SK-N-SH treated with all-trans-retinoic acid at 6 μM for 48 hours (cell line): Measurements from ENCODE around the gene MLPH.

Source experiments
- ATAC-seq: fragments of 200-7000 bp; cut with Tn5 transposase; 3 replicates; pipeline ENCODE4 v1.9.1; 2020; ENCODE audit warnings: mild to moderate bottlenecking, moderate library complexity
- ARNTL ChIP-seq: fragments of 450-650 bp; formaldehyde crosslinking; IDR thresholded peaks from 2 replicates; pipeline ENCODE4 v1.5.0; 2020; ENCODE audit warnings: low read depth, mild to moderate bottlenecking, moderate library complexity, borderline replicate concordance
- BACH2 ChIP-seq: fragments of 250-450 bp; sonication (Bioruptor Pico); IDR thresholded peaks from 2 replicates; pipeline ENCODE4 v1.9.0; 2021; ENCODE audit warnings: mild to moderate bottlenecking, borderline replicate concordance
- CREB5 ChIP-seq: fragments of 250-450 bp; sonication (Bioruptor Pico); IDR thresholded peaks from 2 replicates; pipeline ENCODE4 v1.5.1; 2020; ENCODE audit warnings: low read depth, mild to moderate bottlenecking, moderate library complexity
- CSDC2 ChIP-seq: fragments of 250-450 bp; sonication (Bioruptor Pico); IDR thresholded peaks from 2 replicates; pipeline ENCODE4 v1.5.0; 2020; ENCODE audit warnings: mild to moderate bottlenecking, moderate library complexity
- CSRNP3 ChIP-seq: fragments of 250-450 bp; sonication (Bioruptor Pico); IDR thresholded peaks from 2 replicates; pipeline ENCODE4 v1.5.1; 2021; ENCODE audit warnings: mild to moderate bottlenecking, moderate library complexity
- ESRRG ChIP-seq: fragments of 250-450 bp; sonication (Bioruptor Pico); IDR thresholded peaks from 2 replicates; pipeline ENCODE4 v1.6.1; 2021; ENCODE audit warnings: mild to moderate bottlenecking
- GLIS3 ChIP-seq: fragments of 250-450 bp; sonication (Bioruptor Pico); IDR thresholded peaks from 2 replicates; pipeline ENCODE4 v1.5.0; 2020; ENCODE audit warnings: mild to moderate bottlenecking, moderate library complexity
- ISL1 ChIP-seq: fragments of 250-450 bp; sonication (Bioruptor Pico); IDR thresholded peaks from 2 replicates; pipeline ENCODE4 v2.1.2; 2022; ENCODE audit warnings: mild to moderate bottlenecking, moderate library complexity
- PATZ1 ChIP-seq: fragments of 250-450 bp; sonication (Bioruptor Pico); IDR thresholded peaks from 2 replicates; pipeline ENCODE4 v1.8.0; 2020; ENCODE audit warnings: mild to moderate bottlenecking, moderate library complexity, borderline replicate concordance
- POU6F1 ChIP-seq: fragments of 250-450 bp; sonication (Bioruptor Pico); IDR thresholded peaks from 2 replicates; pipeline ENCODE4 v1.8.0; 2021; ENCODE audit warnings: low read depth, mild to moderate bottlenecking, moderate library complexity, borderline replicate concordance
- PPARA ChIP-seq: fragments of 250-450 bp; sonication (Bioruptor Pico); IDR thresholded peaks from 2 replicates; pipeline ENCODE4 v1.5.0; 2020; ENCODE audit warnings: mild to moderate bottlenecking, borderline replicate concordance
- RARB ChIP-seq: fragments of 250-450 bp; sonication (Bioruptor Pico); IDR thresholded peaks from 2 replicates; pipeline ENCODE4 v1.8.0; 2021; ENCODE audit warnings: mild to moderate bottlenecking, moderate library complexity
- SNAI2 ChIP-seq: fragments of 250-450 bp; sonication (Bioruptor Pico); IDR thresholded peaks from 2 replicates; pipeline ENCODE4 v1.5.0; 2020; ENCODE audit warnings: mild to moderate bottlenecking, moderate library complexity
- TCF4 ChIP-seq: fragments of 250-450 bp; sonication (Bioruptor Pico); IDR thresholded peaks from 2 replicates; pipeline ENCODE4 v1.8.0; 2021; ENCODE audit warnings: mild to moderate bottlenecking, moderate library complexity, borderline replicate concordance
- TOX ChIP-seq: fragments of 250-450 bp; sonication (Bioruptor Pico); IDR thresholded peaks from 2 replicates; pipeline ENCODE4 v1.8.0; 2021; ENCODE audit warnings: mild to moderate bottlenecking, moderate library complexity, borderline replicate concordance
- TSHZ2 ChIP-seq: fragments of 250-450 bp; sonication (Bioruptor Pico); IDR thresholded peaks from 2 replicates; pipeline ENCODE4 v1.5.0; 2020; ENCODE audit warnings: mild to moderate bottlenecking, moderate library complexity
- ZC3H10 ChIP-seq: fragments of 250-450 bp; sonication (Bioruptor Pico); IDR thresholded peaks from 2 replicates; pipeline ENCODE4 v1.5.1; 2021; ENCODE audit warnings: mild to moderate bottlenecking, moderate library complexity
- ZFP3 ChIP-seq: fragments of 250-450 bp; sonication (Bioruptor Pico); IDR thresholded peaks from 2 replicates; pipeline ENCODE4 v1.5.0; 2020; ENCODE audit warnings: mild to moderate bottlenecking, moderate library complexity
- ZFP30 ChIP-seq: fragments of 450-650 bp; formaldehyde crosslinking; IDR thresholded peaks from 2 replicates; pipeline ENCODE4 v1.5.0; 2022; ENCODE audit warnings: mild to moderate bottlenecking, moderate library complexity
- ZNF565 ChIP-seq: fragments of 450-650 bp; formaldehyde crosslinking; conservative IDR thresholded peaks from 2 replicates; pipeline ENCODE4 v1.5.0; 2020; ENCODE audit warnings: low read depth, mild to moderate bottlenecking, moderate library complexity
- ZNF70 ChIP-seq: fragments of 450-650 bp; formaldehyde crosslinking; IDR thresholded peaks from 2 replicates; pipeline ENCODE4 v1.5.0; 2020; ENCODE audit warnings: mild to moderate bottlenecking, moderate library complexity
- ZNF8 ChIP-seq: fragments of 450-650 bp; formaldehyde crosslinking; IDR thresholded peaks from 2 replicates; pipeline ENCODE4 v1.5.0; 2020; ENCODE audit warnings: mild to moderate bottlenecking, moderate library complexity

The MLPH gene

GRCh38 chr2:237569896-237570295 is 82.8 kb downstream of the MLPH start:
- TF ChIP-seq ESRRG (no peak), ZNF565 (no peak), POU6F1 (CRISPR knock-in tag) (no peak), CSRNP3 (CRISPR knock-in tag) (no peak), CSDC2 (CRISPR knock-in tag) (no peak), ZNF8 (CRISPR knock-in tag) (no peak), ZC3H10 (CRISPR knock-in tag) (no peak), ARNTL (no peak), ZFP3 (no peak), PPARA (no peak), PATZ1 (CRISPR knock-in tag) (no peak), RARB (CRISPR knock-in tag) (no peak), BACH2 (CRISPR knock-in tag) (no peak), ZNF70 (no peak), ZFP30 (CRISPR knock-in tag) (no peak), TCF4 (CRISPR knock-in tag) (no peak), ISL1 (CRISPR knock-in tag) (no peak), TSHZ2 (CRISPR knock-in tag) (no peak), GLIS3 (CRISPR knock-in tag) (no peak), SNAI2 (CRISPR knock-in tag) (no peak)
- ATAC-seq: no peak

GRCh38 chr2:237570776-237571335 is 83.8 kb downstream of the MLPH start:
- no peak for ATAC-seq
- TF ChIP-seq ZFP3 (no peak), ESRRG (no peak), ZFP30 (CRISPR knock-in tag) (no peak), ISL1 (CRISPR knock-in tag) (no peak)

GRCh38 chr2:237571551-237571950 is 84.5 kb downstream of the MLPH start:
- no peak for ATAC-seq
- TF ChIP-seq ESRRG (no peak), CREB5 (CRISPR knock-in tag) (no peak), ISL1 (CRISPR knock-in tag) (no peak), ZNF8 (CRISPR knock-in tag) (no peak), ZFP30 (CRISPR knock-in tag) (no peak), ZFP3 (no peak), POU6F1 (CRISPR knock-in tag) (no peak), GLIS3 (CRISPR knock-in tag) (no peak), TOX (CRISPR knock-in tag) (no peak), TCF4 (CRISPR knock-in tag) (no peak)
